Parathyroid adenoma (tissue), 2 donors: Measurements from ENCODE around the gene CLEC16A.

Source experiments
- H2AFZ ChIP-seq: fragments of 300-600 bp; sonication (generic); one replicate; pipeline ENCODE4 v1.7.0; 2017; ENCODE audit warnings: antibody characterized with exemption, mild to moderate bottlenecking
- H3K27ac ChIP-seq: fragments of 300-600 bp; sonication (generic); one replicate; pipeline ENCODE4 v1.7.0; 2017
- H3K27me3 ChIP-seq: fragments of 300-600 bp; sonication (generic); one replicate; pipeline ENCODE4 v1.7.0; 2017; ENCODE audit warnings: low read length; ENCODE audit not compliant: control insufficient read depth, insufficient read depth
- H3K36me3 ChIP-seq: fragments of 300-600 bp; sonication (generic); one replicate; pipeline ENCODE4 v1.7.0; 2017; ENCODE audit warnings: low read length; ENCODE audit not compliant: control insufficient read depth, insufficient read depth
- H3K4me1 ChIP-seq: fragments of 300-600 bp; sonication (generic); one replicate; pipeline ENCODE4 v1.7.0; 2017; ENCODE audit warnings: control low read depth
- H3K4me2 ChIP-seq: fragments of 300-600 bp; sonication (generic); one replicate; pipeline ENCODE4 v1.7.0; 2017; ENCODE audit warnings: low read length
- H3K4me3 ChIP-seq: fragments of 300-600 bp; sonication (generic); one replicate; pipeline ENCODE4 v1.7.0; 2017; ENCODE audit warnings: low read depth, low read length
- H3K79me2 ChIP-seq: fragments of 300-600 bp; sonication (generic); one replicate; pipeline ENCODE4 v1.7.0; 2017; ENCODE audit warnings: control low read depth
- H3K9ac ChIP-seq: fragments of 300-600 bp; sonication (generic); one replicate; pipeline ENCODE4 v1.7.0; 2017; ENCODE audit warnings: mild to moderate bottlenecking
- H3K9me3 ChIP-seq: fragments of 300-600 bp; sonication (generic); one replicate; pipeline ENCODE4 v1.7.0; 2017; ENCODE audit warnings: low read length; ENCODE audit not compliant: control insufficient read depth
- CTCF ChIP-seq: fragments of 300-600 bp; sonication (generic); IDR thresholded peaks from one replicate; pipeline ENCODE4 v1.7.0; 2017; ENCODE audit warnings: antibody characterized with exemption, mild to moderate bottlenecking
- donor health status: primary hyperparathyroidism.

CLEC16A gene

GRCh38 chr16:10979717-10980601 lies 35.6 kb downstream of the CLEC16A start:
- Histone ChIP-seq H3K4me2 (no peak overlapping the region), H3K79me2 (no peaks in the 10 kb centered on the region), H3K9me3 (no peaks in the 10 kb centered on the region), H3K4me3 (no peak overlapping the region), H2AFZ (no peak overlapping the region), H3K9ac (no peak overlapping the region), H3K27ac (no peak overlapping the region), H3K36me3 (no peaks in the 10 kb centered on the region), H3K27me3 (no peaks in the 10 kb centered on the region), H3K4me1 (no peaks in the 10 kb centered on the region)
- TF ChIP-seq CTCF = no peak

GRCh38 chr16:10980813-10981212 lies 36.4 kb downstream of the CLEC16A start:
- Histone ChIP-seq H3K27ac (no peak overlapping the region), H3K36me3 (no peaks in the 10 kb centered on the region), H3K27me3 (no peaks in the 10 kb centered on the region), H3K9me3 (no peaks in the 10 kb centered on the region), H3K79me2 (no peaks in the 10 kb centered on the region), H3K4me2 (no peak overlapping the region), H2AFZ (no peak overlapping the region), H3K4me3 (no peak overlapping the region), H3K9ac (no peak overlapping the region), H3K4me1 (no peaks in the 10 kb centered on the region)
- TF ChIP-seq CTCF = no peak

- Histone ChIP-seq H2AFZ (no peak overlapping the region), H3K4me3 (no peak overlapping the region), H3K9me3 (no peaks in the 10 kb centered on the region), H3K79me2 (no peaks in the 10 kb centered on the region), H3K4me1 (no peaks in the 10 kb centered on the region), H3K9ac (no peak overlapping the region), H3K36me3 (no peaks in the 10 kb centered on the region), H3K27me3 (no peaks in the 10 kb centered on the region), H3K4me2 (no peak overlapping the region), H3K27ac (no peak overlapping the region)
- TF ChIP-seq CTCF = no peak
Observed at GRCh38 chr16:10981697-10982216, 37.4 kb downstream of the CLEC16A start.

GRCh38 chr16:10982465-10983150 lies 38.2 kb downstream of the CLEC16A start:
- Histone ChIP-seq H3K9me3 (no peaks in the 10 kb centered on the region), H3K27me3 (no peaks in the 10 kb centered on the region), H3K4me1 (no peaks in the 10 kb centered on the region), H3K4me3 (no peak overlapping the region), H3K27ac (no peak overlapping the region), H3K36me3 (no peaks in the 10 kb centered on the region), H2AFZ (no peak overlapping the region), H3K4me2 (no peak overlapping the region), H3K79me2 (no peaks in the 10 kb centered on the region), H3K9ac (no peak overlapping the region)
- TF ChIP-seq CTCF = no peak
